Testis (tissue), 3 donors: ENCODE data around the gene TMEM98. TPM values are rescaled to one million over a fixed set of nuclear protein-coding genes. Genes with fewer than 3 reads are reported as not detected.
"Not testable (repeated sequence)": the region's sequence is repeated elsewhere in the genome, so short reads cannot be mapped to it uniquely, and the experiment has no call there.

ENCODE experiments used
- DNase-seq: peaks from one replicate; pipeline ENCODE4 v3.0.0-alpha.2; 2019
- H3K27ac ChIP-seq, 2 donors: fragments of 200-600 bp; sonication (generic); one replicate each; pipeline ENCODE4 v1.5.1; 2019
- H3K27me3 ChIP-seq: fragments of 200-600 bp; sonication (generic); one replicate; pipeline ENCODE4 v1.5.1; 2019
- H3K36me3 ChIP-seq: fragments of 200-600 bp; sonication (generic); one replicate; pipeline ENCODE4 v1.5.1; 2017; ENCODE audit warnings: low read depth; ENCODE audit errors: missing control alignments
- H3K4me1 ChIP-seq: fragments of 200-600 bp; sonication (generic); one replicate; pipeline ENCODE4 v1.5.1; 2019
- H3K4me3 ChIP-seq, 2 donors: fragments of 200-600 bp; sonication (generic); one replicate each; pipeline ENCODE4 v1.5.1; 2017 to 2019
- H3K9me3 ChIP-seq: fragments of 200-600 bp; sonication (generic); one replicate; pipeline ENCODE4 v1.5.1; 2017
- POLR2A ChIP-seq: fragments of 450-650 bp; IDR thresholded peaks from one replicate; pipeline ENCODE4 v1.6.1; 2017; ENCODE audit warnings: antibody characterized with exemption, mild to moderate bottlenecking, moderate library complexity
- WGBS, 2 donors: methylation state at CpG; one replicate each; pipeline ENCODE4 v1.1.5; 2018; 5-methylcytosine and 5-hydroxymethylcytosine counted together
- intact Hi-C: fragments of 100-400 bp; cut with DNase I; formaldehyde crosslinking; loops from one replicate; pipeline ENCODE4 v1.15.1; 2023; ENCODE audit warnings: low total_unique reads
- polyA plus RNA-seq: library from polyadenylated mRNA; stranded (reverse); fragments of 350-450 nt; fragmentation: Illumina TruSeq; extraction: RNeasy Lipid Tissue Mini Kit (QIAGEN cat#74804); gene quantifications from one replicate; pipeline ENCODE4 v1.2.3, GENCODE V29; 2014; ENCODE audit warnings: low read depth, low replicate concordance; ENCODE audit not compliant: insufficient read depth
- total RNA-seq, 2 donors: library from RNA; depleted of rRNA; stranded (reverse); fragments of >200 nt; gene quantifications; one replicate each; pipeline ENCODE4 v1.2.3, GENCODE V29; 2016
- TF ChIP-seq, protein P1 (sequence below), 3 experiments: fragments of 450-650 bp in 2 of 3; fragments of 200-600 bp in 1 of 3; sonication (generic) in 1 of 3; IDR thresholded peaks; one replicate each; pipeline ENCODE4 v1.5.1; 2016 to 2019; ENCODE audit warnings: antibody characterized with exemption in 3 of 3, mild to moderate bottlenecking in 2 of 3, moderate library complexity in 1 of 3

Gene TMEM98
- total and polyA plus RNA-seq, 3 donors from 2014 or later: 39.0 to 66.9 (median 64.9) TPM

DNA sequence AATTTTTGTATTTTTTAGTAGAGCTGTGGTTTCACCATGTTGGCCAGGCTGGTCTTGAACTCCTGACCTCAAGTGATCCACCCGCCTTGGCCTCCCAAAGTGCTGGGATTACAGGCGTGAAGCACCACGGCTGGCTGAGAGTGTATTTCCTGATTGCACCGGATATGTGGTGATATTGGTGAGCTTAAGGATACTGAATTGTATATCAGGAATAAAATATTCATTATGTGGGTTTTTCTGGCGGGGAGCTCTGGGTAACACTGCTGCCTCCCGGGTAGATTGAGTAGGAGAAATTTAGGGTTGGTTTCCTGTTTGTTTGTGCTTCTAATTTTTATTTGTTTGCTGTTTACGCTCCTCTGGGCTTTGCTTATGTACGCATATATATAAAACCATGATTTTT lies 7.7 kb upstream of the TMEM98 start:
- no peak overlapping the region for H3K4me3 ChIP-seq
- no peaks in the 10 kb centered on the region for H3K9me3 ChIP-seq
- WGBS, 2 donors: 88 to 95% methylated on average over 8 of the region's 8 CpGs
- no peaks in the 10 kb centered on the region for H3K4me1 ChIP-seq
- H3K27me3 ChIP-seq: no peaks in the 10 kb centered on the region
- no peaks in the 10 kb centered on the region for H3K36me3 ChIP-seq
- DNase-seq: no peak
- H3K27ac ChIP-seq: no peak overlapping the region
- intact Hi-C loops: no loop called here
- no peak for TF ChIP-seq POLR2A
- TF ChIP-seq, protein P1, sequence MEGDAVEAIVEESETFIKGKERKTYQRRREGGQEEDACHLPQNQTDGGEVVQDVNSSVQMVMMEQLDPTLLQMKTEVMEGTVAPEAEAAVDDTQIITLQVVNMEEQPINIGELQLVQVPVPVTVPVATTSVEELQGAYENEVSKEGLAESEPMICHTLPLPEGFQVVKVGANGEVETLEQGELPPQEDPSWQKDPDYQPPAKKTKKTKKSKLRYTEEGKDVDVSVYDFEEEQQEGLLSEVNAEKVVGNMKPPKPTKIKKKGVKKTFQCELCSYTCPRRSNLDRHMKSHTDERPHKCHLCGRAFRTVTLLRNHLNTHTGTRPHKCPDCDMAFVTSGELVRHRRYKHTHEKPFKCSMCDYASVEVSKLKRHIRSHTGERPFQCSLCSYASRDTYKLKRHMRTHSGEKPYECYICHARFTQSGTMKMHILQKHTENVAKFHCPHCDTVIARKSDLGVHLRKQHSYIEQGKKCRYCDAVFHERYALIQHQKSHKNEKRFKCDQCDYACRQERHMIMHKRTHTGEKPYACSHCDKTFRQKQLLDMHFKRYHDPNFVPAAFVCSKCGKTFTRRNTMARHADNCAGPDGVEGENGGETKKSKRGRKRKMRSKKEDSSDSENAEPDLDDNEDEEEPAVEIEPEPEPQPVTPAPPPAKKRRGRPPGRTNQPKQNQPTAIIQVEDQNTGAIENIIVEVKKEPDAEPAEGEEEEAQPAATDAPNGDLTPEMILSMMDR (IDR thresholded peaks at IDR 0.05): no peak

DNA sequence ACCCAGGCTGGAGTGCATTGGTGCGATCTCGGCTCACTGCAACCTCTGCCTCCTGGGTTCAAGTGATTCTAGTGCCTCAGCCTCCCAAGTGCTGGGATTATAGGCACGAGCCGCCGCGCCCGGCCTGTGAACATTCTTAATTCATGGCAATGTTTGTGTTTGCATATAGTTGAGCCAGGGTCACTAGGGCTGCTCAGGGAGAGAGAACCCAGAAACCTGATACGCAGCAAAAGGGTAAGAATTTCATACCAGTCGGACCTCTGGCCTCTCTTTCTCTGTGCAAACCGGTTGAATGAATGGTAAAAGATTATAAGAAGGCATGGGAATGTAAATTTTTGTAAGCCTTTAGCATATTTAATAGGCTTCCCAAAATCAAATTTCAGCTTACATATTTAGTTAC lies 6.9 kb upstream of the TMEM98 start:
- TF ChIP-seq, protein P1 (IDR thresholded peaks at IDR 0.05): no peak
- TF ChIP-seq POLR2A: no peak
- Histone ChIP-seq H3K4me3 (no peak overlapping the region), H3K36me3 (no peaks in the 10 kb centered on the region), H3K27me3 (no peaks in the 10 kb centered on the region), H3K27ac (no peak overlapping the region), H3K4me1 (no peaks in the 10 kb centered on the region), H3K9me3 (no peaks in the 10 kb centered on the region)
- intact Hi-C loops: no loop called here
- WGBS, 2 donors: 78 to 88% methylated on average over 10 of the region's 10 CpGs
- DNase-seq: no peak

DNA sequence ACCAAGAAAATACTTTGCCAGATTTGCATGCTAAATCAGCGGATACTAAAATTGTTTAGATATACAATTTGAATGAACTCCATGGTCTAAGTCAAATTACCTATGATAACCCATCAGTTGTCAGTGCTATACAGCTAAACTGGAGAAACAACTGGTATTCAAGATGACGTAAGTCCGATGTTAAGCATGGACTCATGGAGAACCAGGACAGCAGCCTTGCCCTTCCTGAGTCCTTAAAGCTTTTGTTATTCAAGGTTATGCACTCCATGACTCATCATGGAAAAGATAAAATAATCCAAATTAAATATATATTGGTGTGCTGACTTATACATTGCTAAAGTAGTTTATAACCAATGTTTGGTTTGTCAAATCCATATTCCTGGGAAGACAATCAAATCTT lies 4.0 kb upstream of the TMEM98 start:
- H3K27ac ChIP-seq, H3K27me3 ChIP-seq, H3K4me1 ChIP-seq, H3K36me3 ChIP-seq, H3K9me3 ChIP-seq, intact Hi-C loops, DNase-seq, H3K4me3 ChIP-seq: not testable (repeated sequence)
- 57 to 80% methylated on average over 3 of the region's 3 CpGs for WGBS, 2 donors

DNA sequence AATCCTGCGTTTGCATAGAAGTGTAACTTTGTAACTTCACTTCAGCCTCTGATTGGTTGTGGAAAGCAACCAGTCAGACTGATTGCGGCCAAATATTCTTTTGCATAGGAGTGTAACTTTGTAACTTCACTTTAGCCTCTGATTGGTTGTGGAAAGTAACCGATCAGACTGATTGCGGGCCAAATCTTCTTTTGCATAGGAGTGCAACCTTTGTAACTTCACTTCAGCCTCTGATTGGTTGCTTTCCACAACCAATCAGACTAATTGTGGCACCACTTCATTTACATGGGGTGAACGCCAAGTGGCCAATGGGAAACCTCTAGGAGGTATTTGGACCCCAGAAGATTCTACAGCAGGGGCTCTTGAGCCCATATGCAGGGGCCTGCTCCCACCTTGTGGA lies 1.8 kb upstream of the TMEM98 start:
- Histone ChIP-seq H3K27me3 (no peaks in the 10 kb centered on the region), H3K36me3 (no peaks in the 10 kb centered on the region), H3K4me1 (no peaks in the 10 kb centered on the region), H3K27ac (no peak overlapping the region), H3K4me3 (no peak overlapping the region), H3K9me3 (no peaks in the 10 kb centered on the region)
- intact Hi-C loops: no loop called here
- DNase-seq: peak; percentile 58
- 40 to 59% methylated on average over 5 of the region's 5 CpGs for WGBS, 2 donors
- TF ChIP-seq, protein P1 (IDR thresholded peaks at IDR 0.05): no peak

DNA sequence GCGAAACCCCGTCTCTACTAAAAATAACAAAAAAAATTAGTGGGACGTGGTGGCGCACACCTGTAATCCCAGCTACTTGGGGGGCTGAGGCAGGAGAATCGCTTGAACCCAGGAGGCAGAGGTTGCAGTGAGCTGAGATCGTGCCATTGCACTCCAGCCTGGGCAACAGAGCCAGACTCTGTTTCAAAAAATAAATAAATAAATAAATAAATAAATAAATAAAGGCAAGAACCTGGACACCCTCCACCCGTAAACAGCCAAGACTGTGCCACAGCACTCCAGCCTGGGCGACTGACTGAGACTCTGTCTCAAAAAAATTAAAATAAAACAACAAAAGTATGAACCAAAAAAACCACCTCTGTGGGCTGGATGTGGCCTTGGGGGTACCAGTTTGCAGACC lies 1.2 kb upstream of the TMEM98 start:
- DNase-seq, H3K27me3 ChIP-seq, H3K4me1 ChIP-seq, H3K36me3 ChIP-seq, intact Hi-C loops, H3K4me3 ChIP-seq, H3K27ac ChIP-seq, H3K9me3 ChIP-seq: not testable (repeated sequence)
- WGBS, 2 donors: 77 to 81% methylated on average over 8 of the region's 8 CpGs

DNA sequence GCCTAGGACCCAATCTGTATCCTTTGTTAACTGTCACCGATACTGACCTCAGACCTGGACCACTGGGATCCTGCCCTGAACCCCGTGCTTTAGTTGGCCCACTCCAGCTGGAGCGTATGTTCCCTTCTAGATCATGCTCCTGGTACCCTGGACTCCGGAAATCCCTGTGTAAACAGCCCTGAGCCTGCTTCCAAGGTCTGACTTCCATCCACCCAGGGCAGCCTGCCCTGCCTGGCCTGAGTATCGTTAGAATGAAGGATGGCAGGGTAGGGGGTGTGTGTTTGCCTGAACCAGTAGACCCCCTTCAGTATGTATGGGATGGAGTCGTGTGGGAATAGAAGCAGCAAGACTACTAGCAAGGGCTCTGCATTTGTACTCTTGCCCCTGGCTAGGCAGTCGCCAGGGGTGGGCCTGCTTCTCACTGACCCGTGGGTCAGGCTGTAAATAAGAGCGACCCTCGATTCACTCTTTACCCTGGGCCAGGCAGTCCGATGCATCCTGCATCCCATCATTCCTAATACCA lies 691 bp upstream of the TMEM98 start:
- Histone ChIP-seq H3K27me3 (no peaks in the 10 kb centered on the region), H3K9me3 (no peaks in the 10 kb centered on the region), H3K4me3 (peak overlapping the region; percentile 69 to 70), H3K4me1 (no peaks in the 10 kb centered on the region), H3K36me3 (no peaks in the 10 kb centered on the region), H3K27ac (peak overlapping the region in 1 of 2 donors; percentile 86)
- TF ChIP-seq POLR2A: no peak
- TF ChIP-seq, protein P1 (IDR thresholded peaks at IDR 0.05): no peak
- 20 to 26% methylated on average over 8 to 11 of the region's 11 CpGs for WGBS, 2 donors
- peak; percentile 25 for DNase-seq
- intact Hi-C loops: no loop called here
